Left renal pelvis (tissue), 4 donors: Measurements from ENCODE around the gene RAD18. TPM values are rescaled to one million over a fixed set of nuclear protein-coding genes. Genes with fewer than 3 reads are reported as not detected.
A peak's percentile ranks its signal among the peaks of the same experiment; 100 is the strongest.

Source experiments
- DNase-seq, 4 donors: peaks; one replicate each; pipeline ENCODE4 v3.0.0-alpha.2; 2013; ENCODE audit warnings: low read depth in 4 of 4, low spot score in 3 of 4
- polyA plus RNA-seq, 4 donors: library from polyadenylated mRNA; unstranded; fragments of 120-200 nt; gene quantifications; one replicate each; pipeline ENCODE4 v1.2.1, GENCODE V29; 2013; ENCODE audit not compliant: insufficient read length in 4 of 4

Gene RAD18
- 10 to 100 TPM in 3 of 4 donors, 1 to 10 TPM in 1; 8.9 to 13.6 (median 11.9) TPM for polyA plus RNA-seq

- DNase-seq, result peak; percentile 72 to 82 (median 77)
Observed at GRCh38 chr3:8963137-8963853, at the start of gene RAD18. RAD18 (minus strand) TSS chr3:8963472; CDS start chr3:8963385, 87 bp downstream.

- DNase-seq, result no peak
Observed at GRCh38 chr3:9012521-9012920, 49.2 kb upstream of the RAD18 start.

- DNase-seq, result no peak
Observed at GRCh38 chr3:9009976-9010545, 46.8 kb upstream of the RAD18 start.

- no peak for DNase-seq
Observed at GRCh38 chr3:9008550-9009255, 45.4 kb upstream of the RAD18 start.

- no peak for DNase-seq
Observed at GRCh38 chr3:9007928-9008327, 44.7 kb upstream of the RAD18 start.

GRCh38 chr3:9007213-9007612 lies 43.9 kb upstream of the RAD18 start:
- DNase-seq, result no peak

GRCh38 chr3:9000041-9000440 lies 36.8 kb upstream of the RAD18 start:
- DNase-seq, result no peak

- DNase-seq, result no peak
Observed at GRCh38 chr3:8997151-8997550, 33.9 kb upstream of the RAD18 start.

GRCh38 chr3:8996681-8997121 lies 33.4 kb upstream of the RAD18 start:
- no peak for DNase-seq

GRCh38 chr3:8996216-8996615 lies 32.9 kb upstream of the RAD18 start:
- DNase-seq, result no peak

- DNase-seq, result no peak
Observed at GRCh38 chr3:8994226-8994625, 31.0 kb upstream of the RAD18 start.

GRCh38 chr3:8993331-8993730 lies 30.1 kb upstream of the RAD18 start:
- no peak for DNase-seq

- no peak for DNase-seq
Observed at GRCh38 chr3:8992854-8993253, 29.6 kb upstream of the RAD18 start.

GRCh38 chr3:8992199-8992598 lies 28.9 kb upstream of the RAD18 start:
- DNase-seq, result no peak

GRCh38 chr3:8990266-8991215 lies 27.3 kb upstream of the RAD18 start:
- DNase-seq, result no peak

- DNase-seq, result no peak
Observed at GRCh38 chr3:8988791-8989558, 25.7 kb upstream of the RAD18 start.

GRCh38 chr3:8988384-8988655 lies 25.0 kb upstream of the RAD18 start:
- DNase-seq, result no peak

- DNase-seq, result peak in 3 of 4 donors; percentile 36 to 50 (median 48)
Observed at GRCh38 chr3:8987645-8988383, 24.5 kb upstream of the RAD18 start.

GRCh38 chr3:8987226-8987625 lies 24.0 kb upstream of the RAD18 start:
- no peak for DNase-seq
